TTC549 (cell line): ENCODE results near the gene CMTM4.
"Not testable (repeated sequence)": the region's sequence is repeated elsewhere in the genome, so short reads cannot be mapped to it uniquely, and the experiment has no call there.

Experiments
- FAIRE-seq: peaks from 2 replicates; lab custom pipeline; 2012; peaks lifted over from hg19 to GRCh38; lab: Jason Lieb, UNC

Gene CMTM4

GRCh38 chr16:66614161-66614802, 82.3 kb downstream of the CMTM4 start:
- FAIRE-seq = no peak

- no peak for FAIRE-seq
Observed at GRCh38 chr16:66612422-66612821, 84.1 kb downstream of the CMTM4 start.

GRCh38 chr16:66611911-66612310, 84.6 kb downstream of the CMTM4 start:
- FAIRE-seq = not testable (repeated sequence)

GRCh38 chr16:66610111-66610820, 86.3 kb downstream of the CMTM4 start:
- no peak for FAIRE-seq

GRCh38 chr16:66609139-66609510, 87.4 kb downstream of the CMTM4 start:
- no peak for FAIRE-seq

- no peak for FAIRE-seq
Observed at GRCh38 chr16:66608241-66609138, 88.1 kb downstream of the CMTM4 start.

- FAIRE-seq = no peak
Observed at GRCh38 chr16:66605979-66606751, 90.4 kb downstream of the CMTM4 start.

- no peak for FAIRE-seq
Observed at GRCh38 chr16:66605177-66605978, 91.2 kb downstream of the CMTM4 start.

- no peak for FAIRE-seq
Observed at GRCh38 chr16:66604376-66605176, 92.0 kb downstream of the CMTM4 start, which contains the start of gene CMTM3. Gene CMTM3 (plus strand): TSS chr16:66604704. CDS start chr16:66604806, 102 bp downstream.

- FAIRE-seq = no peak
Observed at GRCh38 chr16:66603537-66604375, 92.8 kb downstream of the CMTM4 start.

GRCh38 chr16:66601471-66601870, 95.1 kb downstream of the CMTM4 start:
- no peak for FAIRE-seq

- FAIRE-seq = no peak
Observed at GRCh38 chr16:66600477-66600876, 96.1 kb downstream of the CMTM4 start.

GRCh38 chr16:66599726-66600125, 96.8 kb downstream of the CMTM4 start:
- FAIRE-seq = no peak

GRCh38 chr16:66598111-66598510, 98.4 kb downstream of the CMTM4 start:
- no peak for FAIRE-seq

- FAIRE-seq = no peak
Observed at GRCh38 chr16:66596986-66597848, 99.3 kb downstream of the CMTM4 start.

- not testable (repeated sequence) for FAIRE-seq
Observed at GRCh38 chr16:66596559-66596958, 100.0 kb downstream of the CMTM4 start.

- no peak for FAIRE-seq
Observed at GRCh38 chr16:66594739-66595138, 101.8 kb downstream of the CMTM4 start.

GRCh38 chr16:66592814-66593213, 103.7 kb downstream of the CMTM4 start:
- FAIRE-seq = no peak
